Measurements from ENCODE around the gene EIF5. TPM values are rescaled to one million over a fixed set of nuclear protein-coding genes. Genes with fewer than 3 reads are reported as not detected.
A peak's percentile ranks its signal among the peaks of the same experiment; 100 is the strongest.
"Not testable (repeated sequence)": the region's sequence is repeated elsewhere in the genome, so short reads cannot be mapped to it uniquely, and the experiment has no call there.

The EIF5 gene
- total RNA-seq, 3 donors from 2014 or later (not counting 1 experiment from before 2014, with no cell fraction given) = 498 to 670 (median 594) TPM

GRCh38 chr14:103353362-103353761 lies 19.3 kb downstream of the EIF5 start:
- no peak overlapping the region for H3K4me3 Mint-ChIP-seq
- Histone ChIP-seq H3K9me3 (ENCODE audit: control insufficient read depth, insufficient read depth, low read length) (no peaks in the 10 kb centered on the region), H3K36me3 (ENCODE audit: control insufficient read depth, insufficient read depth, low read length) (no peaks in the 10 kb centered on the region), H3K27ac (ENCODE audit: low read length) (no peak overlapping the region), H3K4me3 (ENCODE audit: low read length) (no peak overlapping the region), H3K27me3 (ENCODE audit: control insufficient read depth, insufficient read depth, low read length) (peaks cover 2% of the 10 kb centered on the region), H3K4me1 (ENCODE audit: control insufficient read depth, insufficient read depth, low read length) (no peaks in the 10 kb centered on the region)
- WGBS (ENCODE audit: insufficient coverage) = 89% methylated on average over 7 of the region's 7 CpGs
- peaks cover 7 to 9% of the 10 kb centered on the region in 2 donors for H3K27me3 Mint-ChIP-seq (ENCODE audit: low read depth in 2 of 2)
- H3K9me3 Mint-ChIP-seq = no peaks in the 10 kb centered on the region
- H3K36me3 Mint-ChIP-seq = no peaks in the 10 kb centered on the region
- no peak overlapping the region for H3K27ac Mint-ChIP-seq
- H3K4me1 Mint-ChIP-seq = no peaks in the 10 kb centered on the region
- intact Hi-C loops (cut with micrococcal nuclease) = no loop called here
- ATAC-seq = no peak
- DNase-seq = no peak
- no peak for TF ChIP-seq CTCF (IDR thresholded peaks at IDR 0.05)

GRCh38 chr14:103354141-103354540 lies 20.1 kb downstream of the EIF5 start:
- no peaks in the 10 kb centered on the region for H3K4me1 ChIP-seq (ENCODE audit: control insufficient read depth, insufficient read depth, low read length)
- no peaks in the 10 kb centered on the region for H3K9me3 ChIP-seq (ENCODE audit: control insufficient read depth, insufficient read depth, low read length)
- 98% methylated on average over 7 of the region's 7 CpGs for WGBS (ENCODE audit: insufficient coverage)
- Mint-ChIP-seq H3K9me3 (no peaks in the 10 kb centered on the region), H3K27me3 (ENCODE audit: low read depth in 2 of 2) (peaks cover 7 to 9% of the 10 kb centered on the region in 2 donors), H3K4me3 (no peak overlapping the region), H3K4me1 (no peaks in the 10 kb centered on the region), H3K36me3 (no peaks in the 10 kb centered on the region), H3K27ac (no peak overlapping the region)
- DNase-seq (no peak), ATAC-seq (no peak)
- TF ChIP-seq CTCF (IDR thresholded peaks at IDR 0.05) = no peak
- H3K27me3 ChIP-seq (ENCODE audit: control insufficient read depth, insufficient read depth, low read length) = peaks cover 2% of the 10 kb centered on the region
- intact Hi-C loops (cut with micrococcal nuclease) = no loop called here
- no peaks in the 10 kb centered on the region for H3K36me3 ChIP-seq (ENCODE audit: control insufficient read depth, insufficient read depth, low read length)
- no peak overlapping the region for H3K27ac ChIP-seq (ENCODE audit: low read length)
- H3K4me3 ChIP-seq (ENCODE audit: low read length) = no peak overlapping the region

GRCh38 chr14:103356024-103356682 lies 22.1 kb downstream of the EIF5 start:
- H3K27me3 ChIP-seq (ENCODE audit: control insufficient read depth, insufficient read depth, low read length) = peaks cover 2% of the 10 kb centered on the region
- Mint-ChIP-seq H3K36me3 (no peaks in the 10 kb centered on the region), H3K27me3 (ENCODE audit: low read depth in 2 of 2) (peaks cover 12 to 15% of the 10 kb centered on the region in 2 donors), H3K4me1 (no peaks in the 10 kb centered on the region), H3K4me3 (no peak overlapping the region), H3K27ac (no peak overlapping the region), H3K9me3 (no peaks in the 10 kb centered on the region)
- no peaks in the 10 kb centered on the region for H3K9me3 ChIP-seq (ENCODE audit: control insufficient read depth, insufficient read depth, low read length)
- no peaks in the 10 kb centered on the region for H3K36me3 ChIP-seq (ENCODE audit: control insufficient read depth, insufficient read depth, low read length)
- no peaks in the 10 kb centered on the region for H3K4me1 ChIP-seq (ENCODE audit: control insufficient read depth, insufficient read depth, low read length)
- no peak overlapping the region for H3K27ac ChIP-seq (ENCODE audit: low read length)
- ATAC-seq = peak in 2 of 3 donors; percentile 46 to 50
- no peak for DNase-seq
- no peak overlapping the region for H3K4me3 ChIP-seq (ENCODE audit: low read length)
- intact Hi-C loops (cut with micrococcal nuclease) = no loop called here
- 84% methylated on average over 8 of the region's 9 CpGs for WGBS (ENCODE audit: insufficient coverage)
- no peak for TF ChIP-seq CTCF (IDR thresholded peaks at IDR 0.05)

- H3K4me1 ChIP-seq (ENCODE audit: control insufficient read depth, insufficient read depth, low read length); H3K4me1 Mint-ChIP-seq; H3K27ac Mint-ChIP-seq; H3K27me3 ChIP-seq (ENCODE audit: control insufficient read depth, insufficient read depth, low read length); H3K9me3 ChIP-seq (ENCODE audit: control insufficient read depth, insufficient read depth, low read length); DNase-seq; H3K4me3 Mint-ChIP-seq; H3K4me3 ChIP-seq (ENCODE audit: low read length); intact Hi-C loops (cut with micrococcal nuclease); ATAC-seq; H3K27me3 Mint-ChIP-seq (ENCODE audit: low read depth in 2 of 2); H3K36me3 Mint-ChIP-seq; H3K36me3 ChIP-seq (ENCODE audit: control insufficient read depth, insufficient read depth, low read length); H3K27ac ChIP-seq (ENCODE audit: low read length); H3K9me3 Mint-ChIP-seq: not testable (repeated sequence)
- 92% methylated on average over 9 of the region's 10 CpGs for WGBS (ENCODE audit: insufficient coverage)
Measured at GRCh38 chr14:103357552-103357951, 23.5 kb downstream of the EIF5 start.
